CD14-positive monocyte (primary cell): ENCODE data around the gene PSMD9. TPM values are rescaled to one million over a fixed set of nuclear protein-coding genes. Genes with fewer than 3 reads are reported as not detected.

Source experiments
- DNase-seq, 3 donors: peaks; one replicate each; pipeline ENCODE4 v3.0.0-alpha.2; 2011 to 2022
- H2AFZ ChIP-seq: 2 replicates; pipeline ENCODE4 v1.6.0; 2012; ENCODE audit warnings: mild to moderate bottlenecking, low read depth, low read length, inconsistent platforms; ENCODE audit not compliant: insufficient read depth, poor library complexity, severe bottlenecking
- H3K27ac ChIP-seq, 2 donors: 1 replicate in 1 of 2; 2 replicates in 1 of 2; pipeline ENCODE4 v1.5.1; 2012 to 2013; ENCODE audit warnings: low read length in 2 of 2, control low read depth in 1 of 2, inconsistent platforms in 1 of 2, low read depth in 1 of 2, mild to moderate bottlenecking in 1 of 2
- H3K27me3 ChIP-seq, 2 donors: one replicate each; pipeline versions ENCODE4 v1.6.0 to v1.6.1; 2011 to 2013; ENCODE audit warnings: low read length in 2 of 2; ENCODE audit not compliant: control insufficient read depth in 2 of 2, insufficient read depth in 2 of 2
- H3K36me3 ChIP-seq, 2 donors: replicated peaks in 1 of 2; 1 replicate in 1 of 2; 2 replicates in 1 of 2; pipeline versions ENCODE4 v1.5.1 to v1.6.1; 2012 to 2013; ENCODE audit warnings: low read length in 2 of 2, control low read depth in 1 of 2, inconsistent platforms in 1 of 2, mild to moderate bottlenecking in 1 of 2; ENCODE audit not compliant: insufficient read depth in 2 of 2, control insufficient read depth in 1 of 2
- H3K4me1 ChIP-seq, 2 donors: 1 replicate in 1 of 2; 2 replicates in 1 of 2; pipeline versions ENCODE4 v1.5.1 to v1.6.1; 2012 to 2013; ENCODE audit warnings: low read length in 2 of 2, control low read depth in 1 of 2, inconsistent platforms in 1 of 2, mild to moderate bottlenecking in 1 of 2, moderate library complexity in 1 of 2; ENCODE audit not compliant: insufficient read depth in 2 of 2, control insufficient read depth in 1 of 2
- H3K4me2 ChIP-seq: replicated peaks from 2 replicates; pipeline ENCODE3; 2012; ENCODE audit warnings: low read length, moderate library complexity, mild to moderate bottlenecking; ENCODE audit not compliant: poor library complexity, severe bottlenecking; ENCODE audit errors: extremely low read depth
- H3K4me3 ChIP-seq, 3 experiments: fragments of 200-600 bp in 1 of 3; sonication (generic) in 1 of 3; replicated peaks in 1 of 3; 1 replicate in 2 of 3; 2 replicates in 1 of 3; pipeline ENCODE4 v1.5.1; 2011 to 2013; ENCODE audit warnings: low read length in 3 of 3, mild to moderate bottlenecking in 3 of 3, control low read depth in 2 of 3, low read depth in 2 of 3, inconsistent platforms in 1 of 3, moderate library complexity in 1 of 3
- H3K79me2 ChIP-seq: 2 replicates; pipeline ENCODE4 v1.6.0; 2012; ENCODE audit warnings: mild to moderate bottlenecking, control low read depth, inconsistent platforms, low read length, moderate library complexity; ENCODE audit not compliant: insufficient read depth
- H3K9ac ChIP-seq: 2 replicates; pipeline ENCODE4 v1.6.0; 2017; ENCODE audit warnings: low read length, mild to moderate bottlenecking; ENCODE audit not compliant: insufficient read depth, poor library complexity, severe bottlenecking
- H3K9me3 ChIP-seq, 2 donors: replicated peaks in 1 of 2; 1 replicate in 1 of 2; 2 replicates in 1 of 2; pipeline versions ENCODE4 v1.5.1 to v1.6.1; 2012 to 2013; ENCODE audit warnings: low read length in 2 of 2, control low read depth in 1 of 2; ENCODE audit not compliant: control insufficient read depth in 1 of 2, insufficient read depth in 1 of 2
- H4K20me1 ChIP-seq: 2 replicates; pipeline ENCODE4 v1.6.0; 2012; ENCODE audit warnings: mild to moderate bottlenecking, low read length, control low read depth, moderate library complexity; ENCODE audit not compliant: insufficient read depth
- H3K27ac Mint-ChIP-seq, 7 donors: one replicate each; pipeline ENCODE4 v1.8.0; 2020; ENCODE audit warnings: mild to moderate bottlenecking in 7 of 7, mixed read lengths in 7 of 7, moderate library complexity in 6 of 7, inconsistent platforms in 2 of 7
- H3K27me3 Mint-ChIP-seq, 3 donors: one replicate each; pipeline ENCODE4 v1.8.0; 2021 to 2022; ENCODE audit warnings: low read depth in 3 of 3, mild to moderate bottlenecking in 3 of 3, mixed read lengths in 3 of 3, moderate library complexity in 3 of 3, inconsistent platforms in 1 of 3
- H3K36me3 Mint-ChIP-seq, 2 donors: one replicate each; pipeline ENCODE4 v1.8.0; 2020; ENCODE audit warnings: mixed read lengths in 2 of 2, inconsistent platforms in 1 of 2, mild to moderate bottlenecking in 1 of 2
- H3K4me1 Mint-ChIP-seq: one replicate; pipeline ENCODE4 v1.8.0; 2020; ENCODE audit warnings: mild to moderate bottlenecking, mixed read lengths
- H3K4me3 Mint-ChIP-seq, 2 donors: one replicate each; pipeline ENCODE4 v1.8.0; 2020; ENCODE audit warnings: mild to moderate bottlenecking in 2 of 2, mixed read lengths in 2 of 2, moderate library complexity in 1 of 2
- H3K9me3 Mint-ChIP-seq, 7 donors: one replicate each; pipeline ENCODE4 v1.8.0; 2020 to 2022; ENCODE audit warnings: mixed read lengths in 7 of 7, mild to moderate bottlenecking in 6 of 7, moderate library complexity in 6 of 7, inconsistent platforms in 2 of 7
- CTCF ChIP-seq: fragments of 200-600 bp; IDR thresholded peaks from one replicate; pipeline ENCODE4 v1.8.0; 2022; ENCODE audit warnings: antibody characterized with exemption, mild to moderate bottlenecking
- whole genome bisulfite sequencing: methylation state at CpG from one replicate; pipeline ENCODE4 v1.1.5; 2013; ENCODE audit warnings: missing lambda C conversion rate; ENCODE audit not compliant: insufficient coverage; 5-methylcytosine and 5-hydroxymethylcytosine counted together
- intact Hi-C, 2 donors: fragments of 100-400 bp; cut with micrococcal nuclease; formaldehyde crosslinking; loops; one replicate each; pipeline versions ENCODE4 v1.15.0 to v1.15.1; 2023
- polyA plus RNA-seq, 3 donors: library from polyadenylated mRNA; depleted of rRNA in 1 of 3; unstranded in 2 of 3; stranded (reverse) in 1 of 3; fragments of 300-500 nt in 2 of 3; fragments of >200 nt in 1 of 3; fragmentation: Illumina TruSeq in 2 of 3; gene quantifications; 1 replicate in 2 of 3; 2 replicates in 1 of 3; pipeline ENCODE4 v1.2.3, GENCODE V29; 2012 to 2021

Gene PSMD9
- polyA plus RNA-seq, 3 donors = 89.6 to 135 (median 93.3) TPM

GRCh38 chr12:121857322-121858246, 31.0 kb upstream of the PSMD9 start:
- Histone ChIP-seq H3K9me3 (no peaks in the 10 kb centered on the region), H3K36me3 (no peaks in the 10 kb centered on the region), H3K9ac (no peak overlapping the region), H3K4me1 (peaks cover 30 to 34% of the 10 kb centered on the region in 2 donors), H3K27ac (no peak overlapping the region), H3K79me2 (no peaks in the 10 kb centered on the region), H3K27me3 (no peaks in the 10 kb centered on the region), H2AFZ (no peak overlapping the region), H3K4me3 (no peak overlapping the region), H3K4me2 (no peak overlapping the region), H4K20me1 (no peaks in the 10 kb centered on the region)
- intact Hi-C loops = no loop called here
- H3K27me3 Mint-ChIP-seq = peaks cover 6% of the 10 kb centered on the region in 3 donors
- peak in 1 of 3 donors; percentile 36 for DNase-seq
- peak overlapping the region in 2 of 7 donors; percentile 25 to 50 for H3K27ac Mint-ChIP-seq
- H3K4me3 Mint-ChIP-seq = no peak overlapping the region
- TF ChIP-seq CTCF = no peak
- WGBS = 92% methylated on average over 5 of the region's 11 CpGs
- H3K9me3 Mint-ChIP-seq = peaks cover 0 to 2% (median 0%) of the 10 kb centered on the region in 7 donors
- peaks cover 1 to 3% of the 10 kb centered on the region in 2 donors for H3K36me3 Mint-ChIP-seq
- peaks cover 24% of the 10 kb centered on the region for H3K4me1 Mint-ChIP-seq

- Mint-ChIP-seq H3K27ac (no peak overlapping the region), H3K27me3 (peaks cover 4 to 6% (median 5%) of the 10 kb centered on the region in 3 donors)
Measured at GRCh38 chr12:121858318-121858661, 30.3 kb upstream of the PSMD9 start.

More at GRCh38 chr12:121858318-121858661, 30.3 kb upstream of the PSMD9 start:
- Histone ChIP-seq H3K27me3 (no peaks in the 10 kb centered on the region), H3K79me2 (no peaks in the 10 kb centered on the region), H3K36me3 (no peaks in the 10 kb centered on the region), H3K4me2 (no peak overlapping the region), H3K9ac (no peak overlapping the region), H3K9me3 (no peaks in the 10 kb centered on the region), H2AFZ (no peak overlapping the region), H3K4me3 (no peak overlapping the region), H4K20me1 (no peaks in the 10 kb centered on the region), H3K4me1 (peaks cover 30 to 34% of the 10 kb centered on the region in 2 donors), H3K27ac (no peak overlapping the region)
- Mint-ChIP-seq H3K9me3 (peaks cover 0 to under 1% (median 0%) of the 10 kb centered on the region in 7 donors), H3K4me1 (peaks cover 24% of the 10 kb centered on the region), H3K36me3 (peaks cover 1 to 3% of the 10 kb centered on the region in 2 donors), H3K4me3 (no peak overlapping the region)
- 100% methylated on average over 5 of the region's 10 CpGs for WGBS
- no peak for DNase-seq
- TF ChIP-seq CTCF = no peak
- intact Hi-C loops = no loop called here
